Transverse colon (tissue), 4 donors: Measurements from ENCODE around the gene MFAP3L. TPM values are rescaled to one million over a fixed set of nuclear protein-coding genes. Genes with fewer than 3 reads are reported as not detected.
"Not testable (repeated sequence)": the region's sequence is repeated elsewhere in the genome, so short reads cannot be mapped to it uniquely, and the experiment has no call there.

Experiments used
- DNase-seq: peaks from one replicate; pipeline ENCODE4 v3.0.0-alpha.2; 2019
- H3K27ac ChIP-seq, 4 donors: fragments of 200-600 bp; sonication (generic); 2 replicates each; pipeline ENCODE4 v1.5.1; 2016 to 2018; ENCODE audit warnings: inconsistent platforms in 4 of 4
- H3K27me3 ChIP-seq: fragments of 200-600 bp; sonication (generic); 2 replicates; pipeline ENCODE4 v1.5.1; 2017; ENCODE audit warnings: inconsistent platforms
- H3K36me3 ChIP-seq, 4 donors: fragments of 200-600 bp; sonication (generic); 2 replicates each; pipeline ENCODE4 v1.5.1; 2017 to 2019; ENCODE audit warnings: inconsistent platforms in 4 of 4
- H3K4me1 ChIP-seq, 4 donors: fragments of 200-600 bp; sonication (generic); 2 replicates each; pipeline ENCODE4 v1.5.1; 2017 to 2020; ENCODE audit warnings: inconsistent platforms in 4 of 4
- H3K4me3 ChIP-seq, 4 donors: fragments of 200-600 bp; sonication (generic); 1 replicate in 1 of 4; 2 replicates in 3 of 4; pipeline versions ENCODE4 v1.5.1 to v1.6.1; 2017 to 2019; ENCODE audit warnings: inconsistent platforms in 4 of 4
- H3K9me3 ChIP-seq, 2 donors: fragments of 200-600 bp; sonication (generic); 2 replicates each; pipeline ENCODE4 v1.5.1; 2017 to 2019; ENCODE audit warnings: inconsistent platforms in 2 of 2
- EP300 ChIP-seq: sonication (generic); formaldehyde crosslinking; IDR thresholded peaks from one replicate; pipeline ENCODE4 v1.6.1; 2017; ENCODE audit warnings: antibody characterized with exemption, low read depth
- POLR2A ChIP-seq: fragments of 450-650 bp; IDR thresholded peaks from one replicate; pipeline ENCODE4 v1.6.1; 2016; ENCODE audit warnings: antibody characterized with exemption, mild to moderate bottlenecking, moderate library complexity
- POLR2AphosphoS5 ChIP-seq, 3 donors: sonication (generic); formaldehyde crosslinking; IDR thresholded peaks; one replicate each; pipeline ENCODE4 v1.6.1; 2016; ENCODE audit warnings: antibody characterized with exemption in 3 of 3
- WGBS, 2 donors: methylation state at CpG; one replicate each; pipeline ENCODE4 v1.1.5; 2018; ENCODE audit warnings: low coverage in 1 of 2; 5-methylcytosine and 5-hydroxymethylcytosine counted together
- in situ Hi-C, 4 donors: fragments of 200-750 bp; cut with MboI; loops; one replicate each; pipeline versions ENCODE4 v1.15.0 to v1.15.1; 2017; ENCODE audit warnings: low sequenced_read_pairs in 3 of 4, low pct_ligation_motif_present in 1 of 4, low pct_unique_long_range_greater_than_20kb in 1 of 4
- intact Hi-C: fragments of 100-400 bp; cut with DNase I; formaldehyde crosslinking; loops from one replicate; pipeline ENCODE4 v1.15.1; 2023; ENCODE audit warnings: low total_unique reads
- total RNA-seq, 4 donors: library from RNA; depleted of rRNA; stranded (reverse); fragments of >200 nt; gene quantifications; one replicate each; pipeline ENCODE4 v1.1.0, GENCODE V29; 2016
- TF ChIP-seq, protein P1 (sequence below), 5 experiments: fragments of 200-600 bp in 3 of 5; fragments of 450-650 bp in 2 of 5; sonication (generic) in 3 of 5; IDR thresholded peaks; 1 replicate in 2 of 5; 2 replicates in 3 of 5; pipeline ENCODE4 v1.5.1; 2016 to 2017; ENCODE audit warnings: antibody characterized with exemption in 5 of 5, inconsistent platforms in 3 of 5, mild to moderate bottlenecking in 2 of 5, moderate library complexity in 1 of 5

MFAP3L gene
- total RNA-seq, 4 donors from 2014 or later: 0.60 to 25.4 (median 3.6) TPM

DNA sequence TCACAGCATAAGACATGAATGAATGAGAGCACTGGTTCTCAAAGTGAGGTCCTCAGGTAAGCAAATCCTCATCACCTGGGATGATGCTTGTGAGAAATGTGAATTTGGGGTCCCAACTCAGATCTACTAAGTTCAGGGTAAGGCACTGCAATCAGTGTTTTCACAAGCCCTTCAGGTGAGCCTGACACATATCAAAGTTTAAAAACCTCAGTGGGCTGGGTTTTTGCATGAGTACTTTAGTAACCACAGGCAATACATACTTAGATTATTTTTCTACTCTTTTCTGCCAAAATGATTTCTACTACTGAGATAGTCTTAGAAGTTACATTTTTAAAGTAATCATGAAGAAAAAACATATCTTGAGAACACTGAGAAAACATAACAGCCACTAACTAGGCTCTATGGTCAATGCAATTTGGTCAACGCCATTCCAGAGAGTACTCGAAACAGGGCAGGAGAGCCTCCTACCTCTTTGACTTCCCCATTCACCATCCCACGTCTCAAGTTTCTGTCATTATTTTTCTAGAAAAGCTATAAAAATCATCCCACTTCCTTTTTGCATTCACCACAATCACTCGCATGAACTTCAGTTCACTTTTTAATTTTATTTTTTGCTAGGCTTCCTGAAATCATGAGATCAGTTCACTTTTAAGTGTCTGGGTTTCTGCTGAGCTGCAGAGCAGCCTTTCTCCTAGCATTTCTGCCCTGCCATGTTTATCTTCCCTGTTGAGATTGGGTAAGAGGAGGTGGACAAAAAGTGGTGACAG, 73.8 kb downstream of the MFAP3L start:
- Histone ChIP-seq H3K36me3 (no peaks in the 10 kb centered on the region), H3K4me1 (no peaks in the 10 kb centered on the region), H3K27ac (no peak overlapping the region), H3K27me3 (no peaks in the 10 kb centered on the region), H3K4me3 (no peak overlapping the region), H3K9me3 (no peaks in the 10 kb centered on the region)
- intact Hi-C loops (no loop called here), in situ Hi-C loops (no loop called here)
- DNase-seq: no peak
- WGBS, 2 donors: 60 to 66% methylated on average over 4 of the region's 4 CpGs
- TF ChIP-seq EP300 (no peak), POLR2AphosphoS5 (IDR thresholded peaks at IDR 0.05) (no peak), POLR2A (no peak)
- TF ChIP-seq, protein P1, sequence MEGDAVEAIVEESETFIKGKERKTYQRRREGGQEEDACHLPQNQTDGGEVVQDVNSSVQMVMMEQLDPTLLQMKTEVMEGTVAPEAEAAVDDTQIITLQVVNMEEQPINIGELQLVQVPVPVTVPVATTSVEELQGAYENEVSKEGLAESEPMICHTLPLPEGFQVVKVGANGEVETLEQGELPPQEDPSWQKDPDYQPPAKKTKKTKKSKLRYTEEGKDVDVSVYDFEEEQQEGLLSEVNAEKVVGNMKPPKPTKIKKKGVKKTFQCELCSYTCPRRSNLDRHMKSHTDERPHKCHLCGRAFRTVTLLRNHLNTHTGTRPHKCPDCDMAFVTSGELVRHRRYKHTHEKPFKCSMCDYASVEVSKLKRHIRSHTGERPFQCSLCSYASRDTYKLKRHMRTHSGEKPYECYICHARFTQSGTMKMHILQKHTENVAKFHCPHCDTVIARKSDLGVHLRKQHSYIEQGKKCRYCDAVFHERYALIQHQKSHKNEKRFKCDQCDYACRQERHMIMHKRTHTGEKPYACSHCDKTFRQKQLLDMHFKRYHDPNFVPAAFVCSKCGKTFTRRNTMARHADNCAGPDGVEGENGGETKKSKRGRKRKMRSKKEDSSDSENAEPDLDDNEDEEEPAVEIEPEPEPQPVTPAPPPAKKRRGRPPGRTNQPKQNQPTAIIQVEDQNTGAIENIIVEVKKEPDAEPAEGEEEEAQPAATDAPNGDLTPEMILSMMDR (IDR thresholded peaks at IDR 0.05): no peak

GRCh38 chr4:169948271-169948670, 77.9 kb downstream of the MFAP3L start:
- H3K27me3 ChIP-seq: no peaks in the 10 kb centered on the region
- H3K4me1 ChIP-seq: peaks cover 0 to 14% (median 0%) of the 10 kb centered on the region in 4 donors
- no peak overlapping the region for H3K27ac ChIP-seq
- no peak overlapping the region for H3K4me3 ChIP-seq
- TF ChIP-seq EP300 (no peak), POLR2AphosphoS5 (IDR thresholded peaks at IDR 0.05) (no peak), POLR2A (no peak)
- TF ChIP-seq, protein P1 (IDR thresholded peaks at IDR 0.05): no peak
- WGBS, 2 donors: 64 to 82% methylated on average over 3 of the region's 3 CpGs
- intact Hi-C loops (no loop called here), in situ Hi-C loops (no loop called here)
- H3K36me3 ChIP-seq: no peaks in the 10 kb centered on the region
- DNase-seq: no peak
- H3K9me3 ChIP-seq: no peaks in the 10 kb centered on the region

DNA sequence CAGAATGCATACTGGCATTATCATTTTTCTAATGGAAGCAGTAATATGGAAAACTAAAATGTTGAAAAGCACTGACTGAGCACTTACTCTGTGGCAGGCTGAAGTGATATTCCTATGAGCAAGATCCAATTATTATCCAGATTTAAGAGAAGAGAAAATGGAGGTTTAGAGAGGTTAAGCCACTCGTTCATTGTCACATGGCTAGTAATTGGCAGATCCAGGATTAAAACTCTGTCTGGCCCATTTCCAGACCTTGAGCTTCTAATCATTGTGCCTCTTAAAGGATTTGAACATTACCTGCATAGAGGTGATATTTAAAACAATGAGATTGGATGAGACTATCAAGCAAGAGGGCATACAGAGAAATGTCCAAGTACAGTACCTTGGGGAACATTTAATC, 80.6 kb downstream of the MFAP3L start:
- DNase-seq: no peak
- in situ Hi-C loops: no loop called here
- H3K4me1 ChIP-seq: peaks cover 0 to 16% (median 0%) of the 10 kb centered on the region in 4 donors
- H3K27ac ChIP-seq: no peak overlapping the region
- no peaks in the 10 kb centered on the region for H3K27me3 ChIP-seq
- no peak overlapping the region for H3K4me3 ChIP-seq
- TF ChIP-seq, protein P1 (IDR thresholded peaks at IDR 0.05): no peak
- no peak for TF ChIP-seq EP300
- TF ChIP-seq POLR2A: no peak
- TF ChIP-seq POLR2AphosphoS5 (IDR thresholded peaks at IDR 0.05): no peak
- 73 to 78% methylated on average over 1 of the region's 1 CpG for WGBS, 2 donors
- intact Hi-C loops: no loop called here
- H3K36me3 ChIP-seq: no peaks in the 10 kb centered on the region
- no peaks in the 10 kb centered on the region for H3K9me3 ChIP-seq

- WGBS, 2 donors: 56 to 60% methylated on average over 1 to 6 of the region's 6 CpGs
- intact Hi-C loops, in situ Hi-C loops, H3K9me3 ChIP-seq, H3K27me3 ChIP-seq, H3K36me3 ChIP-seq, H3K4me3 ChIP-seq: not testable (repeated sequence)
- DNase-seq: peak; percentile 25
- Histone ChIP-seq H3K4me1 (peaks cover 0 to 16% (median 0%) of the 10 kb centered on the region in 4 donors), H3K27ac (peak overlapping the region in 2 of 4 donors; percentile 33 to 45)
These were observed 82.6 kb downstream of the MFAP3L start for GRCh38 chr4:169943601-169944000.

GRCh38 chr4:169941141-169941540, 85.1 kb downstream of the MFAP3L start:
- Histone ChIP-seq H3K4me1 (peaks cover 0 to 16% (median 0%) of the 10 kb centered on the region in 4 donors), H3K4me3 (no peak overlapping the region), H3K27me3 (no peaks in the 10 kb centered on the region), H3K9me3 (no peaks in the 10 kb centered on the region), H3K36me3 (no peaks in the 10 kb centered on the region), H3K27ac (no peak overlapping the region)
- no peak for TF ChIP-seq POLR2A
- TF ChIP-seq EP300: no peak
- TF ChIP-seq, protein P1 (IDR thresholded peaks at IDR 0.05): no peak
- TF ChIP-seq POLR2AphosphoS5 (IDR thresholded peaks at IDR 0.05): no peak
- no peak for DNase-seq
- 83 to 93% methylated on average over 4 to 5 of the region's 5 CpGs for WGBS, 2 donors
- intact Hi-C loops (no loop called here), in situ Hi-C loops (no loop called here)
